Astrocyte (in vitro differentiated cells and primary cell): ENCODE data around the gene EMP3. TPM values are rescaled to one million over a fixed set of nuclear protein-coding genes. Genes with fewer than 3 reads are reported as not detected.

Experiments
- DNase-seq: peaks from one replicate; pipeline ENCODE4 v3.0.0-alpha.2; 2010; ENCODE audit warnings: low read depth
- FAIRE-seq: peaks from 2 replicates; lab custom pipeline; 2011; peaks lifted over from hg19 to GRCh38; lab: Jason Lieb, UNC
- H2AFZ ChIP-seq: 2 replicates; pipeline ENCODE4 v1.6.0; 2012; ENCODE audit warnings: low read depth, low read length, inconsistent platforms
- H3K27ac ChIP-seq: 2 replicates; pipeline ENCODE4 v1.5.1; 2011; ENCODE audit warnings: low read depth, low read length, inconsistent platforms
- H3K27me3 ChIP-seq: 2 replicates; pipeline ENCODE4 v1.6.0; 2011; ENCODE audit warnings: low read length, inconsistent platforms; ENCODE audit not compliant: insufficient read depth
- H3K36me3 ChIP-seq: 2 replicates; pipeline ENCODE4 v1.5.1; 2011; ENCODE audit warnings: low read length, inconsistent platforms; ENCODE audit not compliant: insufficient read depth
- H3K4me1 ChIP-seq: 2 replicates; pipeline ENCODE4 v1.5.1; 2011; ENCODE audit warnings: low read length, inconsistent platforms; ENCODE audit not compliant: insufficient read depth
- H3K4me2 ChIP-seq: 2 replicates; pipeline ENCODE4 v1.6.0; 2012; ENCODE audit warnings: low read length, inconsistent platforms
- H3K4me3 ChIP-seq: 2 replicates; pipeline ENCODE4 v1.5.1; 2011; ENCODE audit warnings: low read depth, mild to moderate bottlenecking, low read length, inconsistent platforms; ENCODE audit not compliant: insufficient read depth
- H3K79me2 ChIP-seq: 2 replicates; pipeline ENCODE4 v1.6.0; 2012; ENCODE audit warnings: mild to moderate bottlenecking, low read length, inconsistent platforms; ENCODE audit not compliant: insufficient read depth
- H3K9ac ChIP-seq: 2 replicates; pipeline ENCODE4 v1.6.0; 2012; ENCODE audit warnings: mild to moderate bottlenecking, low read length, inconsistent platforms
- H3K9me3 ChIP-seq: 2 replicates; pipeline ENCODE4 v1.5.1; 2012; ENCODE audit warnings: low read depth, mild to moderate bottlenecking, low read length, inconsistent platforms; ENCODE audit not compliant: insufficient read depth
- H4K20me1 ChIP-seq: 2 replicates; pipeline ENCODE4 v1.6.0; 2012; ENCODE audit warnings: low read length, inconsistent platforms; ENCODE audit not compliant: insufficient read depth
- H3K27ac Mint-ChIP-seq: one replicate; pipeline ENCODE4 v1.8.0; 2021; ENCODE audit warnings: mild to moderate bottlenecking, mixed read lengths; ENCODE audit not compliant: unreplicated experiment
- H3K27me3 Mint-ChIP-seq: one replicate; pipeline ENCODE4 v1.8.0; 2021; ENCODE audit warnings: low read depth, mixed read lengths; ENCODE audit not compliant: unreplicated experiment
- H3K36me3 Mint-ChIP-seq: one replicate; pipeline ENCODE4 v1.8.0; 2021; ENCODE audit warnings: low read depth, mixed read lengths; ENCODE audit not compliant: unreplicated experiment
- H3K4me1 Mint-ChIP-seq: one replicate; pipeline ENCODE4 v1.8.0; 2021; ENCODE audit warnings: low read depth, mixed read lengths; ENCODE audit not compliant: unreplicated experiment
- H3K4me3 Mint-ChIP-seq: one replicate; pipeline ENCODE4 v1.8.0; 2021; ENCODE audit warnings: mild to moderate bottlenecking, moderate library complexity, mixed read lengths; ENCODE audit not compliant: unreplicated experiment
- H3K9me3 Mint-ChIP-seq: one replicate; pipeline ENCODE4 v1.8.0; 2021; ENCODE audit warnings: mild to moderate bottlenecking, mixed read lengths; ENCODE audit not compliant: unreplicated experiment
- EZH2 ChIP-seq: IDR thresholded peaks from 2 replicates; pipeline ENCODE4 v1.6.1; 2012; ENCODE audit warnings: mild to moderate bottlenecking, low read length, inconsistent platforms; ENCODE audit not compliant: insufficient read depth
- total RNA-seq: library from RNA; stranded (reverse); gene quantifications from 2 replicates; pipeline ENCODE4 v1.2.1, GENCODE V29; 2021
- TF ChIP-seq, protein P1 (sequence below): IDR thresholded peaks from 2 replicates; pipeline ENCODE4 v1.5.1; 2011; ENCODE audit warnings: low read depth, mild to moderate bottlenecking, inconsistent platforms, low read length, moderate library complexity; ENCODE audit not compliant: insufficient read depth

EMP3 gene
- total RNA-seq, 1 donor from 2014 or later = 217 TPM

DNA sequence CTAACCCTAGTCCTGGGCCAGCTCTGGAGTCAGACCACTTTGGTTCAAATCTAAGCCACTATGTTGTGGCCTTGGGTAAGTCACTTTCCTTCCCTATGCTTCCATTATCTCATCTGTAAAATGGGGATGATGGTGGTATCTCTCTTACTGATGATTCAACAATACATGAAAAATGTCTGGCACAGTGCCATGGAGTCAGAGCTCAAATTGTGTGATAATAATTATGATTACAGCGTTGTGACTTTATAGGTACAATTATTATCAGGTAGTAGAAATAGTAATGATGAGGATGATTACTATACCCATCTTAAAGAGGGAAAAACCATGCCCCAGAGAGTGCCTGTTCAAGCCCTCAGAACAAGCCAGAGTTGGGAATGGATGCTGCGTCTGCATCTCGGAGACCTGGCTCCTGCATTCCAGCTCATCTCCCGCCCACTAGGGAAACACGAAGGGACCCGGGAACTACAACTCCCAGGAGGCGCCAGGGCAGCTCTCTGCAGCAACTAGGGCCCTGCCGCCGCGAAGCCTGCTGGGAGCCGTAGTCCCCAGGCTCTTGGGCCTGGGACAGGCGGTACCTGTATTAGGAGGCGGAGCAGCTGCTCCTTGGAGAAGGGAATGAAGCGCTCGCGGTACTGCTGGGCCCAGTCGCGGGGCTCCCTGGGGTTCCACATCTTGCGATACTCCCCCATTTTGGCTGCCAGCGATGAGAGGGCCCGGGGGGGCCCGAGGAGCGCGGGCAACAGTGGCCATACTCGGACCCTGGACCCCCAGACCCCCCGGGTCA is 37.6 kb downstream of the EMP3 start:
- H4K20me1 ChIP-seq = no peaks in the 10 kb centered on the region
- no peaks in the 10 kb centered on the region for H3K27me3 Mint-ChIP-seq
- H3K4me2 ChIP-seq = peak overlapping the region; percentile 98
- TF ChIP-seq, protein P1, sequence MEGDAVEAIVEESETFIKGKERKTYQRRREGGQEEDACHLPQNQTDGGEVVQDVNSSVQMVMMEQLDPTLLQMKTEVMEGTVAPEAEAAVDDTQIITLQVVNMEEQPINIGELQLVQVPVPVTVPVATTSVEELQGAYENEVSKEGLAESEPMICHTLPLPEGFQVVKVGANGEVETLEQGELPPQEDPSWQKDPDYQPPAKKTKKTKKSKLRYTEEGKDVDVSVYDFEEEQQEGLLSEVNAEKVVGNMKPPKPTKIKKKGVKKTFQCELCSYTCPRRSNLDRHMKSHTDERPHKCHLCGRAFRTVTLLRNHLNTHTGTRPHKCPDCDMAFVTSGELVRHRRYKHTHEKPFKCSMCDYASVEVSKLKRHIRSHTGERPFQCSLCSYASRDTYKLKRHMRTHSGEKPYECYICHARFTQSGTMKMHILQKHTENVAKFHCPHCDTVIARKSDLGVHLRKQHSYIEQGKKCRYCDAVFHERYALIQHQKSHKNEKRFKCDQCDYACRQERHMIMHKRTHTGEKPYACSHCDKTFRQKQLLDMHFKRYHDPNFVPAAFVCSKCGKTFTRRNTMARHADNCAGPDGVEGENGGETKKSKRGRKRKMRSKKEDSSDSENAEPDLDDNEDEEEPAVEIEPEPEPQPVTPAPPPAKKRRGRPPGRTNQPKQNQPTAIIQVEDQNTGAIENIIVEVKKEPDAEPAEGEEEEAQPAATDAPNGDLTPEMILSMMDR = no peak
- no peak for TF ChIP-seq EZH2
- peak overlapping the region; percentile 74 for H3K27ac ChIP-seq
- no peaks in the 10 kb centered on the region for H3K36me3 ChIP-seq
- H3K9me3 Mint-ChIP-seq = peaks cover 5% of the 10 kb centered on the region
- H3K79me2 ChIP-seq = no peaks in the 10 kb centered on the region
- H3K4me1 Mint-ChIP-seq = no peaks in the 10 kb centered on the region
- peaks cover 6% of the 10 kb centered on the region for H3K4me1 ChIP-seq
- no peaks in the 10 kb centered on the region for H3K9me3 ChIP-seq
- no peaks in the 10 kb centered on the region for H3K27me3 ChIP-seq
- peak overlapping the region; percentile 84 for H3K4me3 Mint-ChIP-seq
- DNase-seq (peak; percentile 89), FAIRE-seq (no peak)
- peak overlapping the region; percentile 84 for H3K27ac Mint-ChIP-seq
- H3K9ac ChIP-seq = peak overlapping the region; percentile 89
- H2AFZ ChIP-seq = peak overlapping the region; percentile 85
- H3K4me3 ChIP-seq = peak overlapping the region; percentile 78
- H3K36me3 Mint-ChIP-seq = peaks cover 2% of the 10 kb centered on the region

DNA sequence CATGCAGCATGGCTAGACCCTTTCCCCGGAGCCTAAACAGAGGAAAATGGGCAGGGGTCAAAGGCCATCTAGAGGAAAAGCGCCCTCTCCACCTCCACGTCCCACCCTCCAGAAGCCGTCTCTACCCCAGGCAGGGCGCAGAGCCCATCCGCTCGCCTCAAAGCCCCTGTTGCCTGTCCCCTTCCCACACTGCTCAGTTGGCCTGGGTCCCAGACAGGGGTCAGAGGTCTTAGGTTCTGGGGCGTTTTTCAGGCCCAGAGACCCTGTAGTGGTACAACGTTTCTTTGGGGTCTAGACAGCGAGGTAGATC is 38.1 kb downstream of the EMP3 start:
- Histone ChIP-seq H3K36me3 (no peaks in the 10 kb centered on the region), H3K27ac (peak overlapping the region; percentile 74), H4K20me1 (no peaks in the 10 kb centered on the region), H3K27me3 (no peaks in the 10 kb centered on the region), H3K4me2 (peak overlapping the region; percentile 98), H3K4me3 (peak overlapping the region; percentile 78), H3K9me3 (no peaks in the 10 kb centered on the region), H3K79me2 (no peaks in the 10 kb centered on the region), H3K9ac (peak overlapping the region; percentile 89), H2AFZ (peak overlapping the region; percentile 85), H3K4me1 (peaks cover 6% of the 10 kb centered on the region)
- peaks cover 3% of the 10 kb centered on the region for H3K9me3 Mint-ChIP-seq
- no peak for FAIRE-seq
- no peaks in the 10 kb centered on the region for H3K4me1 Mint-ChIP-seq
- H3K36me3 Mint-ChIP-seq = peaks cover 2% of the 10 kb centered on the region
- peak overlapping the region; percentile 84 for H3K27ac Mint-ChIP-seq
- H3K4me3 Mint-ChIP-seq = peak overlapping the region; percentile 84
- H3K27me3 Mint-ChIP-seq = no peaks in the 10 kb centered on the region
- DNase-seq = no peak
- TF ChIP-seq, protein P1 = no peak
- no peak for TF ChIP-seq EZH2
